ENCODE measurements around the gene PPP2R5C.

PPP2R5C gene

GRCh38 chr14:101844219-101844618 is 82.7 kb downstream of the PPP2R5C start:
- H2BK5ac ChIP-seq (ENCODE audit: low read depth, low read length, poor library complexity), result no peak overlapping the region
- H4K91ac ChIP-seq (ENCODE audit: low read depth, low read length), result no peak overlapping the region
- H3K9ac ChIP-seq (ENCODE audit: low read length), result no peak overlapping the region
- H3K18ac ChIP-seq (ENCODE audit: low read length), result no peak overlapping the region
- H2AFZ ChIP-seq (ENCODE audit: insufficient read depth, low read length, poor library complexity), result no peak overlapping the region
- no peak overlapping the region for H3K4ac ChIP-seq (ENCODE audit: low read depth, low read length)
- peaks cover 3% of the 10 kb centered on the region for H3K79me2 ChIP-seq (ENCODE audit: control insufficient read depth, insufficient read depth, low read length, poor library complexity)
- WGBS (ENCODE audit: extremely low coverage, insufficient coverage, insufficient read length), result no CpG with 5 or more reads among the region's 19 CpGs
- H2BK12ac ChIP-seq (ENCODE audit: low read length), result no peak overlapping the region
- H3K23ac ChIP-seq (ENCODE audit: low read length), result no peak overlapping the region
- no peak overlapping the region for H2BK120ac ChIP-seq (ENCODE audit: insufficient read depth, low read length, poor library complexity)
- no peaks in the 10 kb centered on the region for H3K9me3 ChIP-seq (ENCODE audit: insufficient read depth, low read depth, low read length)
- peaks cover 4 to 8% of the 10 kb centered on the region in 2 experiments for H3K36me3 ChIP-seq (ENCODE audit: control insufficient read depth in 1 of 2, insufficient read depth in 2 of 2, low read length in 2 of 2)
- H3K79me1 ChIP-seq (ENCODE audit: low read length), result no peaks in the 10 kb centered on the region
- no peak overlapping the region for H3K27ac ChIP-seq (ENCODE audit: low read depth, low read length)
- no peak overlapping the region for H4K12ac ChIP-seq (ENCODE audit: low read depth, low read length)
- no peak overlapping the region for H3K14ac ChIP-seq (ENCODE audit: low read length)
- no peak overlapping the region for H3K4me3 ChIP-seq (ENCODE audit: low read depth, low read length)
- no peak overlapping the region for H3K4me2 ChIP-seq (ENCODE audit: low read length)
- H3K4me1 ChIP-seq (ENCODE audit: control insufficient read depth in 1 of 2, insufficient read depth in 2 of 2, low read length in 2 of 2), result no peaks in the 10 kb centered on the region
- no peaks in the 10 kb centered on the region for H3K27me3 ChIP-seq (ENCODE audit: insufficient read depth, low read length)
- no peak overlapping the region for H2AK5ac ChIP-seq (ENCODE audit: low read length)
- no peak for DNase-seq
- no peak overlapping the region for H4K8ac ChIP-seq (ENCODE audit: low read depth, low read length)

GRCh38 chr14:101844751-101845150 is 83.2 kb downstream of the PPP2R5C start:
- no peak overlapping the region for H4K12ac ChIP-seq (ENCODE audit: low read depth, low read length)
- no peak overlapping the region for H3K4ac ChIP-seq (ENCODE audit: low read depth, low read length)
- H3K36me3 ChIP-seq (ENCODE audit: control insufficient read depth in 1 of 2, insufficient read depth in 2 of 2, low read length in 2 of 2), result peaks cover 4 to 6% of the 10 kb centered on the region in 2 experiments
- peaks cover 3% of the 10 kb centered on the region for H3K79me2 ChIP-seq (ENCODE audit: control insufficient read depth, insufficient read depth, low read length, poor library complexity)
- H2BK12ac ChIP-seq (ENCODE audit: low read length), result no peak overlapping the region
- WGBS (ENCODE audit: extremely low coverage, insufficient coverage, insufficient read length), result no CpG with 5 or more reads among the region's 3 CpGs
- no peak overlapping the region for H3K14ac ChIP-seq (ENCODE audit: low read length)
- H2AK5ac ChIP-seq (ENCODE audit: low read length), result no peak overlapping the region
- H2BK120ac ChIP-seq (ENCODE audit: insufficient read depth, low read length, poor library complexity), result no peak overlapping the region
- no peak for DNase-seq
- no peak overlapping the region for H2AFZ ChIP-seq (ENCODE audit: insufficient read depth, low read length, poor library complexity)
- H3K27me3 ChIP-seq (ENCODE audit: insufficient read depth, low read length), result no peaks in the 10 kb centered on the region
- no peak overlapping the region for H2BK5ac ChIP-seq (ENCODE audit: low read depth, low read length, poor library complexity)
- no peaks in the 10 kb centered on the region for H3K4me1 ChIP-seq (ENCODE audit: control insufficient read depth in 1 of 2, insufficient read depth in 2 of 2, low read length in 2 of 2)
- no peaks in the 10 kb centered on the region for H3K9me3 ChIP-seq (ENCODE audit: insufficient read depth, low read depth, low read length)
- H3K79me1 ChIP-seq (ENCODE audit: low read length), result no peaks in the 10 kb centered on the region
- no peak overlapping the region for H3K4me3 ChIP-seq (ENCODE audit: low read depth, low read length)
- no peak overlapping the region for H3K23ac ChIP-seq (ENCODE audit: low read length)
- no peak overlapping the region for H3K18ac ChIP-seq (ENCODE audit: low read length)
- H3K4me2 ChIP-seq (ENCODE audit: low read length), result no peak overlapping the region
- no peak overlapping the region for H4K91ac ChIP-seq (ENCODE audit: low read depth, low read length)
- H4K8ac ChIP-seq (ENCODE audit: low read depth, low read length), result no peak overlapping the region
- no peak overlapping the region for H3K9ac ChIP-seq (ENCODE audit: low read length)
- H3K27ac ChIP-seq (ENCODE audit: low read depth, low read length), result no peak overlapping the region

GRCh38 chr14:101845496-101845895 is 84.0 kb downstream of the PPP2R5C start:
- H4K91ac ChIP-seq (ENCODE audit: low read depth, low read length), result no peak overlapping the region
- H3K4ac ChIP-seq (ENCODE audit: low read depth, low read length), result no peak overlapping the region
- H3K23ac ChIP-seq (ENCODE audit: low read length), result no peak overlapping the region
- peaks cover 4% of the 10 kb centered on the region for H3K79me2 ChIP-seq (ENCODE audit: control insufficient read depth, insufficient read depth, low read length, poor library complexity)
- H2BK12ac ChIP-seq (ENCODE audit: low read length), result no peak overlapping the region
- H3K9me3 ChIP-seq (ENCODE audit: insufficient read depth, low read depth, low read length), result no peaks in the 10 kb centered on the region
- H3K4me1 ChIP-seq (ENCODE audit: control insufficient read depth in 1 of 2, insufficient read depth in 2 of 2, low read length in 2 of 2), result no peaks in the 10 kb centered on the region
- WGBS (ENCODE audit: extremely low coverage, insufficient coverage, insufficient read length), result no CpG with 5 or more reads among the region's 2 CpGs
- H3K79me1 ChIP-seq (ENCODE audit: low read length), result no peaks in the 10 kb centered on the region
- no peak overlapping the region for H3K14ac ChIP-seq (ENCODE audit: low read length)
- H3K36me3 ChIP-seq (ENCODE audit: control insufficient read depth in 1 of 2, insufficient read depth in 2 of 2, low read length in 2 of 2), result peaks cover 4 to 6% of the 10 kb centered on the region in 2 experiments
- no peak overlapping the region for H2BK120ac ChIP-seq (ENCODE audit: insufficient read depth, low read length, poor library complexity)
- no peak overlapping the region for H2AK5ac ChIP-seq (ENCODE audit: low read length)
- no peak for DNase-seq
- no peak overlapping the region for H2BK5ac ChIP-seq (ENCODE audit: low read depth, low read length, poor library complexity)
- no peaks in the 10 kb centered on the region for H3K27me3 ChIP-seq (ENCODE audit: insufficient read depth, low read length)
- H3K9ac ChIP-seq (ENCODE audit: low read length), result no peak overlapping the region
- H3K27ac ChIP-seq (ENCODE audit: low read depth, low read length), result no peak overlapping the region
- no peak overlapping the region for H3K4me2 ChIP-seq (ENCODE audit: low read length)
- H4K12ac ChIP-seq (ENCODE audit: low read depth, low read length), result no peak overlapping the region
- H3K18ac ChIP-seq (ENCODE audit: low read length), result peak overlapping the region; percentile 17
- no peak overlapping the region for H2AFZ ChIP-seq (ENCODE audit: insufficient read depth, low read length, poor library complexity)
- no peak overlapping the region for H3K4me3 ChIP-seq (ENCODE audit: low read depth, low read length)
- no peak overlapping the region for H4K8ac ChIP-seq (ENCODE audit: low read depth, low read length)

GRCh38 chr14:101845896-101846295 is 84.4 kb downstream of the PPP2R5C start:
- H4K91ac ChIP-seq (ENCODE audit: low read depth, low read length), result no peak overlapping the region
- no peak overlapping the region for H3K9ac ChIP-seq (ENCODE audit: low read length)
- no peaks in the 10 kb centered on the region for H3K9me3 ChIP-seq (ENCODE audit: insufficient read depth, low read depth, low read length)
- no peak overlapping the region for H2AK5ac ChIP-seq (ENCODE audit: low read length)
- no peak for DNase-seq
- no peak overlapping the region for H3K27ac ChIP-seq (ENCODE audit: low read depth, low read length)
- H4K12ac ChIP-seq (ENCODE audit: low read depth, low read length), result no peak overlapping the region
- no peak overlapping the region for H2BK12ac ChIP-seq (ENCODE audit: low read length)
- no peak overlapping the region for H4K8ac ChIP-seq (ENCODE audit: low read depth, low read length)
- H3K23ac ChIP-seq (ENCODE audit: low read length), result no peak overlapping the region
- H3K27me3 ChIP-seq (ENCODE audit: insufficient read depth, low read length), result no peaks in the 10 kb centered on the region
- peaks cover 4 to 6% of the 10 kb centered on the region in 2 experiments for H3K36me3 ChIP-seq (ENCODE audit: control insufficient read depth in 1 of 2, insufficient read depth in 2 of 2, low read length in 2 of 2)
- WGBS (ENCODE audit: extremely low coverage, insufficient coverage, insufficient read length), result no CpG with 5 or more reads among the region's 10 CpGs
- H3K79me2 ChIP-seq (ENCODE audit: control insufficient read depth, insufficient read depth, low read length, poor library complexity), result peaks cover 5% of the 10 kb centered on the region
- no peak overlapping the region for H2AFZ ChIP-seq (ENCODE audit: insufficient read depth, low read length, poor library complexity)
- no peaks in the 10 kb centered on the region for H3K79me1 ChIP-seq (ENCODE audit: low read length)
- H2BK5ac ChIP-seq (ENCODE audit: low read depth, low read length, poor library complexity), result no peak overlapping the region
- no peak overlapping the region for H3K14ac ChIP-seq (ENCODE audit: low read length)
- no peaks in the 10 kb centered on the region for H3K4me1 ChIP-seq (ENCODE audit: control insufficient read depth in 1 of 2, insufficient read depth in 2 of 2, low read length in 2 of 2)
- H3K4me3 ChIP-seq (ENCODE audit: low read depth, low read length), result no peak overlapping the region
- H3K18ac ChIP-seq (ENCODE audit: low read length), result peak overlapping the region; percentile 17
- no peak overlapping the region for H3K4ac ChIP-seq (ENCODE audit: low read depth, low read length)
- no peak overlapping the region for H2BK120ac ChIP-seq (ENCODE audit: insufficient read depth, low read length, poor library complexity)
- no peak overlapping the region for H3K4me2 ChIP-seq (ENCODE audit: low read length)
